HT-29 (cell line): Measurements from ENCODE around the gene TBXAS1. TPM values are rescaled to one million over a fixed set of nuclear protein-coding genes. Genes with fewer than 3 reads are reported as not detected.

ENCODE experiments used
- DNase-seq: peaks from one replicate; pipeline ENCODE4 v3.0.0-alpha.2; 2015; ENCODE audit warnings: low spot score
- total RNA-seq: library from RNA; depleted of rRNA; stranded (reverse); fragments of >200 nt; shearing (Covaris generic); gene quantifications from 2 replicates; pipeline ENCODE4 v1.2.3, GENCODE V29; 2014

Gene TBXAS1
- total RNA-seq, 1 experiment from 2014 or later, result 22.8 TPM

GRCh38 chr7:139976838-139977656, 148.0 kb downstream of the TBXAS1 start:
- no peak for DNase-seq

- no peak for DNase-seq
These were observed 152.4 kb downstream of the TBXAS1 start for GRCh38 chr7:139981511-139981895.

DNA sequence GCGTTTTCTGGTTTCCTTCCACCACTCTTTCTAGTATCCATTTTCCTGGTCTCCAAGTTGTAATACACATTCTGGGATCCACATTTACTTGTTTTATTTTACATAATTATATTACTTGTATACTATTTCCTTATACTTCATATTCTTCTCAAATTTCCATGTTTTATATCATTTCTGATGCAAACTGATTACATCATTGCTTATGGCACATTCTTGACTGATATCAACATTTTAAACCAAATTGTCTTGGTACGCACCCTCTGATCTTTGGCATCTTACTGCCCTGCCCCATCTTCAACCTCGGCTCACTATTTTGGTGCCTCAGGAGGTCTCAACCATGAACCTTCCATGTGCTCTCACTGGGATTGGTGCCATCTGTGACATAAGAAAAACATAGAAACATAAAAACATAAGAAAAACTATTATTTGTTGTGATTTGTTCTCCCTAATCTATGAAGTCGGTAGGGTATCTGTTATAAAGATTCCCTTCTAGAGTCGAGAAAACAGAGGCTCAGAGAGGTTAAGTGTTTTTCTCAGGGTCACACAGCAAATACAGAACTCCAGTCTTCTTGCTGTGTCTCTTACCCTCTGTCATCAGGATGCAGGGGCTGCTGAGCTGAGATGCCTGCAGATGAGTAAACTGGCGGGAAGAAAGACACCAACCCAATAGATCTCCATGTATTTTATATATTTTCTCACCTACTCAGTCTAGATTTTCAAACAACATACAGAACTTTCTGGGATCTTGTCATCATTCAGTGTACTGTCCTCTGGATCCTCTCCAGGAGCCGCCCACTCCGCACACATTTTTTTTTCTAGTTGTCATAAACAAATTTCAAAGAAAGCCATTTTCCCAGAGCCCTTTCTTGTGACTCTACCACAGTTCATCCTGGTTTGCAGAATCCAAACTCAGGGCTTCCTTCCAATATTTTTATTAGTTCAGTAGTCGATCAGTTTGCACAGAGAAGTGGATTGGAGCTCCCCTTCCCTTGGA, 154.2 kb downstream of the TBXAS1 start:
- DNase-seq, result no peak

- no peak for DNase-seq
These were observed 155.8 kb downstream of the TBXAS1 start for GRCh38 chr7:139984642-139985539.

DNA sequence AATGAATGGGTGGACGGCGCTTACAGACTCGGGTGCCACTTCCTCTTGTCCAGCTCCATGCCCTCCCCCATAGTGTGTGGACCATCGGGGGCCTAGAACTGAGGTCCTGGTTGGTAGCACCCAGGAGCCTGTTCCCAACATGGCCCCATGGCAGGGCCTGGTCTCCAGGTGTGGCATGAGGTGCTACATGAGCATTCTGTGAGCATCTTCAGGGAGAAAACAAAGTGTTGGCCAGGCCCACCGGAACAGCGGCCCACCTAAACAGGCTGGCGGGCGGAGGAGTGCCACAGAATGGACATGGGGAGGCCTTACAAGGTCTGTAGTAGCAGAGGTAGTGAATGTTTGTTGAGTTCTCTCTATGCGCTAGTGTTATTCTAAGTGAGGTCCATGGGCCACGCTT, 156.7 kb downstream of the TBXAS1 start:
- DNase-seq, result no peak

GRCh38 chr7:139987691-139988516, 158.8 kb downstream of the TBXAS1 start:
- no peak for DNase-seq

- no peak for DNase-seq
These were observed 160.5 kb downstream of the TBXAS1 start for GRCh38 chr7:139989366-139990141.

DNA sequence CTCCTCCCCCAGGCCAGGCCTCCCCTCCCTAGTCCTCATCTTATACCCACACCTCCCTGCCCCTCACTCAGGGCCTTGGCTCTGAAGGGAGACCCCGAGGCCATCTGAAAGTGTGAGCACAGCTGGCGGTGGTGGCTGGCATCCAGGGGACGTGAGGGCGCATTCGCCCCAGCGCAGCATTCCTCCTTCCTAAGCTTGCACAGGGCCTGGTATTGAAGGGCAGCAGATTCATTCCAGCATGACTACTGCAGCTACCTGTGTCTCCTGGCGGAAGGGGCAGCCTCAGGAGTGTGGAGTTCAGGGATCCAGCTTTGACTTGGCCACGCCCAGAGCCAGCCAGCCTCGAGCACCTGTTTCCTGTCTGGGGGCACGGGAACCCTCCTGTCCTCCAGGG, 161.1 kb downstream of the TBXAS1 start:
- no peak for DNase-seq

DNA sequence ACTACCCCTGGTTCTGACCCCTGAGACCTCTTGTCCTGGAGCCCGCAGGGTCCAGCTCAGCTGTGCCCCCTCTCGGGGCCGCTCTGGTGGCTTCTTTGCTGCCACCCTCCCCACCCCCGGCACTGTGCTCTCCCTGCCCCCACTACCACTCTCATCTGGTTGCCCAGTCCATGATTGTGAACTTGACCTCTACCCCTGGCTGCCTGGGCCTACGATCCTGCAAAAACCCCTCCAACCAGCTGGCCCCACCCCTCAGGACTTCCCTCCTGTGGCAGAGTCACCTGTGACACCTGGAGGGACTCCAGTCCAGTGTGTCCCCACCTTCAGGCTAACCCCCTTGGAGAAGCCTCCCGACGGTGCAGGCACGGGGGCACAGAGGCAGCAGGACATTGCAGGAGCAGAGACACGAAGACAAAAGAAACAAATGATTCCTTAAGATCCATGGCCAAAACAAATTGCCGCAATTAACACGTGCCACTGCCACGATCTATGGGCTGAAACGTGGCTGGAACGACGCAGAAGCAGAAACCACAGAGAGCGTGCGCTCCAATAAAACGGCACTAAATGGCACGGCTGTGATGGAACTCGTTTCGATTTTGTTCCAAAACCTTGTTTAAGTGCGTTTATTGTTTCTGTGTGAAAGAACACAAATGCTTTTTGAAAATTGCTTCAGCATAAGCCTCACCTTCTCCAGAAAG, 161.7 kb downstream of the TBXAS1 start:
- DNase-seq, result no peak

- DNase-seq, result no peak
These were observed 162.2 kb downstream of the TBXAS1 start for GRCh38 chr7:139991269-139991666.

DNA sequence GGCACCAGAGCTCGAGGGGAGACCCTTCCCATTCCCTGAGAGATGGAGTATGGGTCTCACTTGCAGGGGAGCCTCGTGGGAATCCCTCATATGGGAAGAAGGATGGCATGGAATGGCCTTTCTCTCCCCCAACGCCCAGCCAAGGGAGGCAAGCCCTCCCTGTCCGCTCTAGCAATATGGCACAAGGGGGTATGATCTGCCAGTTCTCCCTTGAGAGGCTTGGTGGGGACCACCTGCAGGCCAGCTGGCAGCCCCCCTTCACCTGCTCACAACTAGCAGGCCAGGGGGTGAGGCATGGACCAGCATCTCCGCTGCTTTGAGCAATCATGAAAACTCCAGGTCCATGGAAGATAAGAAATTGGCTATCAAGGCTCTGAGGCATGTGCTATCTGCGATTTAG, 162.8 kb downstream of the TBXAS1 start:
- DNase-seq, result no peak

DNA sequence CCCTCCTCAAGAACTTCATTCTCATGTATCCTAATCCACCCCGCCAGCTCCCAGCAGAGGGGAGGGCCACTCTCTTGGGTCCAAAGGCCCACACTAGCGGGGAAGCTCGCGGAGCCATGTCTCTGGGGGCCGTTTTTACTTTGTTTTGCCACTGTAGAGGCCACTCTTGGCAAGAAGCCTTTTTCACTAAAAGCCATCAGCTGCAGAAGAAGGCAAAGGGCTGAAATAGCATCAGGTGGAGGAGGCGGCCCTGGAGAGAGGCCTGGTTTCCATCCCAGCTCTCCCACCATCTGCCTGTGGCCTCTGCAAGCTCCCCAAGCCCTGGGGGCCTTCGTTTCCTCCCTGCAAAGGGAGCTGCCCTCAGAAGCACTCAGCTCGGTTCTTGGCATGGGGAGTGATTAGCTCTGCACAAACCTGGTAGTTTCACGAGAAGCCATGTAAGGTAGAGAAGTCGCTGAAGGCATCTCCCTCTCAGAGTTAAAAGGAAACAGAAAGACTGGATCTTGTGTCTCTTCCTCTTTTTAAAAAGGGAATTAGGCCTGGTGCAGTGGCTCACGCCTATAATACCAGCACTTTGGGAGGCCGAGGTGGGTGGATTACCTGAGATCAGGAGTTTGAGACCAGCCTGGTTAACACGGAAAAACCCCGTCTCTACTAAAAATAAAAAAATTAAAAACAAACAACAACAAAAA, 163.4 kb downstream of the TBXAS1 start:
- DNase-seq, result no peak

GRCh38 chr7:139993169-139993568, 164.1 kb downstream of the TBXAS1 start:
- no peak for DNase-seq

DNA sequence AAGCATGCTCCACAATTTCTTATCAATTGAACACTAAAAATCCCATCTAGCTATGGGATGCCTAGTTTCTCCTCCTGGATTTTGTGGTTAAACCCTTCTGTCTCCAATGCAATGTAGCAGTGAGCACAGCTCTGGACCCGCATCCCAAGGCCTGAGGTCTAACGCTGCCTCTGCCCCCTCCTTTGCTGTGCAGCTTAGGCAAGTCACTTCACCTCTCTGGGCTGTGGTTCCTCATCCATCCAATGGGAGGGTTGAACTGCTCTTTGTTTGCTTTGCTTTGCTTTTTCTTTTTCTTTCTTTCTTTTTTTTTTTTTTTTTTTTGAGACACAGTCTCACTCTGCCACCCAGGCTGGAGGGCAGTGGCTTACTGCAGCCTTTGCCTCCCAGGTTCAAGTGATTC, 164.5 kb downstream of the TBXAS1 start:
- DNase-seq, result no peak

DNA sequence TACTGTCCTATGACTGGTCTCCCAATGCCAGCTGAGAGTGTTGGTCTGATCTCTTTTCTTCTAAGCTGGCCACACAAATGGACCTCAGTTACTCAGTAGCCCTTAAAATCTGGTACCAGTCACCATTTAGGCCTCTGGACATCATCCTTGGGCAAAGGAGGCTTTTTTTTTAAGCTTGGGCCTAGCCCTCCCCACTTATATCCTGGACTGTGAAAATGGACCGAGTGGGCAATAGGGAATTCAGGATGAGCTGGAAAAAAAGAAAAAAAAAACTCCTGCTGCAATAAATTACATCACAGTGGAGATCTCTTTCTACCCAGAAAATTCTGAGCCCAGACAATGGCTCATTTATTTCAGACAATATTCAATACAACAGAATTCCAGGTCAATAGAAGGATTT, 165.3 kb downstream of the TBXAS1 start:
- DNase-seq, result no peak

DNA sequence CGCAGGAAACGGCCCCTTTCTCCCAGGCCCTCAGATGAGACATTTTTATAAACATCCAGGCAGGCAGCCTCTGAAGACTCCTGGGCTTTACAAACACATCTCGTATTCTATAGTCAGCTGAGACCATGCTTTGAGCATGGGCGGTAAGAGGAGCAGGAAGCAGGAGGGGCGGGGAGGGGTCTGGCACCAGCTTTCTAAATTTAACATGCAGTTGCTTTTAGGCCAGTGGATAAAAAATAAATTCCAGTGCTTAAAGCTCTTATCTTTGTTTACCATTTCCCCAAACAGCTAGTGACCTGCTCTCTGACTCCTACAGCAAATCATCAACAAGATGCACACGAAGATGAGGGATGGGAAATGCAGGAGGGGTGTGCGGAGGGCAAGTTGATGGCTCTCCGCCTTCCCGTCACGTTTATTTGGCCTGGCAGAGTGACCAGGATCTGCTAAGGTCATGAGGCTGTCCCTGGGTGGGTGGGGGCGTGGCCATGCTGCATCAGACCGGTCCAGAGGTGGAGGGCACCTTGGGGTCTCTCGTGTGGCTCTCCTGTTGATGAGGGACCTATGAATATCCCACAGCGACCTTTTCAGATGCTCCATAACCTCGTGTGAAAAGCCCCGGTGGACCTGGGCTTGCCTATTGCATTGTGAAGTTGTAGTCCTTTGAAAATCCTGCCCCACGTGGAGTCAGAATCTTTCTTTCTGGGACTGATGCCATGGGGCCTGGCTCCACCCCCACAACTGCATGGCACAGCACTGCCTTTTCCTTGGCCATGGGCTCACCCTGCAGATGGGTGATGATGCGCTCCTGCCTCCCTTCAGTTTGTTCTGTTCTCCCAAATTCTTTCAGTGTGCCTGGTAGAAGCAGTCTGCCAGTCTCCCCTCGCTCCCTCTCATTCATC, 166.2 kb downstream of the TBXAS1 start:
- no peak for DNase-seq

DNA sequence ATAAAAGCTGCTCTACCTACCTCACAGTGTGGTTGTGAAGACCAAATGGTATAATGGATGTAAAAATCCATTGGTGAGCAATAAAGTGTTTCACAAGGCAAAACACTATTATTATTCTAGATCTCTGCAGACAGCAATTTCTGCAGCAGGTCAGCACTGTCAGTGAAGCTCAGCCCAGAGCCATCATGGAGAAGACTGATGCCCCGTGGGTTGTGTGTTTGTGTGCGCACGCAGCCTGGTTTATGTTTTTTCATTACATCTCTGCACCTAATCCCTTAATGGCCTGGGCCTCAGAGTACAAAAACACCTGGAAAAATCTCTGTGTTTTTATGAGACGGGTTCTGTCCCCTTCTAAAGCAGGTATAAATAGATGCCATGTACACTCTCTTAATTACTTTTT, 169.5 kb downstream of the TBXAS1 start:
- DNase-seq, result no peak

DNA sequence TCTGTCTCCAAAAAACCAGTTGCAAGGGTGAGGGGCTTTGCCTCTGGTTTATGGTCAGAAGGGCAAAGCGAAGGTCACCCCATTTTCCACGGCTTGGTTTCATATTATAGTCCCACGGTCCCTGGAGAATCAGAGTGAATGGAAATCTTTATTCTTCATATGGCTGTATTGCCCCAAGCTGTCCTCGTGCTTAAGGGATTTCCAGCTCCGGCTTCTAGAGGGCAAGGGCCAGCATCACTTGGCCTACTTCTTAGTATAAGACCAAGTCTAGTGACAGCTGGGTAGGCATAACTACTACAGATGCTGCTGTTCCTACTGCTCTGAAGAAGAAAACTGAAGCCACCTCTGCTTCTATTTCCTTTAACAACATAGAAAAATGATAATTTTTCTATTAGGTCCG, 170.5 kb downstream of the TBXAS1 start:
- no peak for DNase-seq
